ENCODE data around the gene GSN.

- TF ChIP-seq ZNF302 (CRISPR knock-in tag; IDR thresholded peaks at IDR 0.05) (no peak), ELK1 (IDR thresholded peaks at IDR 0.05; ENCODE audit: low read depth, low read length) (no peak), ZFP36 (IDR thresholded peaks at IDR 0.05; ENCODE audit: borderline replicate concordance, partially characterized antibody) (no peak), KDM1A (IDR thresholded peaks at IDR 0.05; ENCODE audit: low read depth) (no peak), NR3C1 (IDR thresholded peaks at IDR 0.05) (no peak), JUN (IDR thresholded peaks at IDR 0.05) (no peak), MAZ (IDR thresholded peaks at IDR 0.05; ENCODE audit: borderline replicate concordance, low read depth, low read length) (no peak)
Observed at GRCh38 chr9:121232251-121232650, 35.7 kb upstream of the GSN start.

Data from A549 (cell line).